ENCODE data around the gene SYNJ2. TPM values are rescaled to one million over a fixed set of nuclear protein-coding genes. Genes with fewer than 3 reads are reported as not detected.
A peak's percentile ranks its signal among the peaks of the same experiment; 100 is the strongest.
"Not testable (repeated sequence)": the region's sequence is repeated elsewhere in the genome, so short reads cannot be mapped to it uniquely, and the experiment has no call there.

SYNJ2 gene
- total RNA-seq, 2 donors from 2014 or later: 35.4 to 50.1 TPM

- intact Hi-C loops (cut with DNase I, micrococcal nuclease): no loop called here
- ATAC-seq (peak; percentile 81), DNase-seq (peak; percentile 90 to 94)
Measured at GRCh38 chr6:157954150-157955117, 27.2 kb upstream of the SYNJ2 start.

- intact Hi-C loops (cut with DNase I, micrococcal nuclease): no loop called here
- ATAC-seq (no peak), DNase-seq (no peak)
Measured at GRCh38 chr6:157955675-157956074, 26.0 kb upstream of the SYNJ2 start.

- ATAC-seq (no peak), DNase-seq (no peak)
- intact Hi-C loops (cut with DNase I, micrococcal nuclease): no loop called here
Measured at GRCh38 chr6:157956171-157956730, 25.4 kb upstream of the SYNJ2 start.

- no peak for DNase-seq
- intact Hi-C loops (cut with DNase I, micrococcal nuclease): no loop called here
- no peak for ATAC-seq
Measured at GRCh38 chr6:157959451-157960227, 22.0 kb upstream of the SYNJ2 start.

GRCh38 chr6:157961153-157961831 is 20.4 kb upstream of the SYNJ2 start:
- DNase-seq (no peak), ATAC-seq (no peak)
- intact Hi-C loops (cut with DNase I, micrococcal nuclease): no loop called here

GRCh38 chr6:157961832-157962575 is 19.7 kb upstream of the SYNJ2 start:
- no peak for DNase-seq
- no peak for ATAC-seq
- intact Hi-C loops (cut with DNase I, micrococcal nuclease): no loop called here

- DNase-seq (no peak), ATAC-seq (no peak)
- intact Hi-C loops (cut with DNase I, micrococcal nuclease): no loop called here
Measured at GRCh38 chr6:157962601-157963302, 18.9 kb upstream of the SYNJ2 start.

- intact Hi-C loops (cut with DNase I, micrococcal nuclease): no loop called here
- ATAC-seq (no peak), DNase-seq (no peak)
Measured at GRCh38 chr6:157964100-157964499, 17.6 kb upstream of the SYNJ2 start.

GRCh38 chr6:157965387-157965786 is 16.3 kb upstream of the SYNJ2 start:
- DNase-seq (no peak), ATAC-seq (no peak)
- intact Hi-C loops (cut with DNase I, micrococcal nuclease): no loop called here

GRCh38 chr6:157966589-157966977 is 15.1 kb upstream of the SYNJ2 start:
- ATAC-seq (peak; percentile 41), DNase-seq (peak in 1 of 2 donors; percentile 50)
- intact Hi-C loops (cut with DNase I, micrococcal nuclease): no loop called here

- DNase-seq (peak in 1 of 2 donors; percentile 48), ATAC-seq (peak; percentile 65)
- intact Hi-C loops (cut with DNase I, micrococcal nuclease): no loop called here
Measured at GRCh38 chr6:157967020-157967419, 14.6 kb upstream of the SYNJ2 start.

GRCh38 chr6:157967486-157967885 is 14.2 kb upstream of the SYNJ2 start:
- DNase-seq (no peak), ATAC-seq (no peak)
- intact Hi-C loops (cut with DNase I, micrococcal nuclease): no loop called here

GRCh38 chr6:157972177-157972576 is 9.5 kb upstream of the SYNJ2 start:
- DNase-seq; intact Hi-C loops (cut with DNase I, micrococcal nuclease): not testable (repeated sequence)

GRCh38 chr6:157974341-157974894 is 7.2 kb upstream of the SYNJ2 start:
- no peak for ATAC-seq
- no peak for DNase-seq
- intact Hi-C loops (cut with DNase I, micrococcal nuclease): no loop called here

More at GRCh38 chr6:157972177-157972576, 9.5 kb upstream of the SYNJ2 start:
- ATAC-seq: not testable (repeated sequence)

GRCh38 chr6:157974967-157975366 is 6.7 kb upstream of the SYNJ2 start:
- no peak for DNase-seq
- intact Hi-C loops (cut with DNase I, micrococcal nuclease): no loop called here
- ATAC-seq: no peak

GRCh38 chr6:157975456-157975855 is 6.2 kb upstream of the SYNJ2 start:
- ATAC-seq (no peak), DNase-seq (no peak)
- intact Hi-C loops (cut with DNase I, micrococcal nuclease): no loop called here

GRCh38 chr6:157976345-157977175 is 5.1 kb upstream of the SYNJ2 start:
- ATAC-seq (no peak), DNase-seq (no peak)
- intact Hi-C loops (cut with DNase I, micrococcal nuclease): no loop called here
